NCI-H1092 treated with DMSO at 0.1 percent for 48 hours (cell line): ENCODE measurements around the gene GPX4.

Source experiments
- DNase-seq: peaks from one replicate; lab custom pipeline; 2025; lab: John Stamatoyannopoulos, UW

GPX4 gene, protein sequence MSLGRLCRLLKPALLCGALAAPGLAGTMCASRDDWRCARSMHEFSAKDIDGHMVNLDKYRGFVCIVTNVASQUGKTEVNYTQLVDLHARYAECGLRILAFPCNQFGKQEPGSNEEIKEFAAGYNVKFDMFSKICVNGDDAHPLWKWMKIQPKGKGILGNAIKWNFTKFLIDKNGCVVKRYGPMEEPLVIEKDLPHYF

GRCh38 chr19:1103708-1104310 lies at the start of gene GPX4:
Gene GPX4, plus strand, starts transcription at chr19:1103994. Its CDS starts 50 bp downstream, at chr19:1104044.
- DNase-seq, result peak; percentile 98

DNA sequence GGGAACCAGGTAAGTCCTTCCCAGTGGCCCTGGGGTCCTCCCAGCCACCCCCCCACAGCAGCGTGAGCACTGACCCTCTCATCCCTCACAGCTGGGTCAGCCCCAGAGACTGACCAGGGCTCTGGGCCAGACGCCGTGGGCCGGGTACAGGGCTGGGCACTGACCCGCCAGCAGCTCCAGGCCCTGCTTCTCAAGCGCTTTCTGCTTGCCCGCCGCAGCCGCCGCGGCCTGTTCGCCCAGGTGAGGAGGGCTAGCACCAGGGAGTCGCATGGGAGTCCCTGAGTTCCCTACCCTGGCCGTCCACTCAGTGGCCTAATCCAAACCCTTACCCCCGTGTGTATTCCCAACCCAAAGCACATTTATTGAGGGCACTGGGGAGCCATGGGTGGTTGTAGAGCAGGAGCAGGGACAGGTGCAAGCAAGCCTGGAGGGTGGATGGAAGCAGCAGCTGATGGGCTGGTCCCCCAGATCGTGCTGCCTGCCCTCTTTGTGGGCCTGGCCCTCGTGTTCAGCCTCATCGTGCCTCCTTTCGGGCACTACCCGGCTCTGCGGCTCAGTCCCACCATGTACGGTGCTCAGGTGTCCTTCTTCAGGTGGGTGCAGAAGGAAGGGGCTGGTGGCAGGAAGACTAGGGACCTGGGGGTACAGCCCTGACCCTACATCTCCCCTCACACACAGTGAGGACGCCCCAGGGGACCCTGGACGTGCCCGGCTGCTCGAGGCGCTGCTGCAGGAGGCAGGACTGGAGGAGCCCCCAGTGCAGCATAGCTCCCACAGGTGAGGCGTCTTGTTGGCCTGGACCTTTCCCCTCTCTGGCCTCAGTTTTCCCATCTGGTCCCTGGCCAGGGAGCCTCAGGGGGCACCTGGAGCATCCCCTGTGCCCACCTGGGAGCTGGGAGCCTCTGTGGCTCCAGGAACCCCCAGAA lies 49.4 kb upstream of the GPX4 start:
- DNase-seq, result no peak

DNA sequence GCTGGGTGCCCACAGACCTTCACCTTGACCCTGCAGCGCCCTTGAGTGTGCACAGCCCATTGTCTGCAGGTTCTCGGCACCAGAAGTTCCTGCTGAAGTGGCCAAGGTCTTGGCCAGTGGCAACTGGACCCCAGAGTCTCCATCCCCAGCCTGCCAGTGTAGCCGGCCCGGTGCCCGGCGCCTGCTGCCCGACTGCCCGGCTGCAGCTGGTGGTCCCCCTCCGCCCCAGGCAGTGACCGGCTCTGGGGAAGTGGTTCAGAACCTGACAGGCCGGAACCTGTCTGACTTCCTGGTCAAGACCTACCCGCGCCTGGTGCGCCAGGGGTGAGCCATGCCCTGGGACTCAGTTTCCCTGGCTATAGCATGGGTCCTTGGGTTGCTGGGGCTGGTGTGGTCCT lies 48.8 kb upstream of the GPX4 start:
- no peak for DNase-seq

DNA sequence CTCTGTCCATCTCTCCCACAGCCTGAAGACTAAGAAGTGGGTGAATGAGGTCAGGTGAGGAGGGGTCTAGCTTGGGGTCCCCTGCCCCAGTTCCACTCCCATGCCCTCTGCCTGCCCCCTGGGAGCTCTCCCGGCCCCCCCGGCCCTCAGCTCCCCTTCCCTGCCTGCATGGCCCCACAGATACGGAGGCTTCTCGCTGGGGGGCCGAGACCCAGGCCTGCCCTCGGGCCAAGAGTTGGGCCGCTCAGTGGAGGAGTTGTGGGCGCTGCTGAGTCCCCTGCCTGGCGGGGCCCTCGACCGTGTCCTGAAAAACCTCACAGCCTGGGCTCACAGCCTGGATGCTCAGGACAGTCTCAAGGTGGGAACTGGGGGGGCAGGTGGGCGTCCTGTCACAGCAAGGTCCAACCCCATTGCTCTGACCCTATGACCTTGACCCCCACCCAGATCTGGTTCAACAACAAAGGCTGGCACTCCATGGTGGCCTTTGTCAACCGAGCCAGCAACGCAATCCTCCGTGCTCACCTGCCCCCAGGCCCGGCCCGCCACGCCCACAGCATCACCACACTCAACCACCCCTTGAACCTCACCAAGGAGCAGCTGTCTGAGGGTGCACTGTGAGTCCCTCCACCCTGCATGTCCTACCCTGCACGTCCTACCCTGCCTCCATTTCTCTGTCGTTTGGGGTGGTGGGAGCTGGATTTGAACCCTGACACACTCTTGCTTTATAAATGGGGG lies 47.7 kb upstream of the GPX4 start:
- DNase-seq, result no peak

GRCh38 chr19:1057176-1057855 lies 46.5 kb upstream of the GPX4 start:
- peak; percentile 19 for DNase-seq

DNA sequence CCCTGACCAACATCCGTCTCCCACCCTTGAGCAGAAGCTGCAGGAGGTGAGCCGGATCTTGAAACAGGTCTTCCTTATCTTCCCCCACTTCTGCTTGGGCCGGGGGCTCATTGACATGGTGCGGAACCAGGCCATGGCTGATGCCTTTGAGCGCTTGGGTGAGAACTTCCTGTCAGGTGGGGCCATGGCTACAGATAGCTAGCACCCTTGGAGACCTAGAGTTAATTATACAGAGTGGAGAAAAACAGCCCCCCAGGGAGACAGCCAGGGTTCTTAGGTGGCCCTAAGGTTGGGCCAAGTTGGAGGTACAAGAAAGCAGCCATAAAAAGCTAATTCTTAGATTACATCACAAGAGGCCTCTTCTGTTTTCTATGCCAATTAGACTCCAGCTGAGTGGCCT lies 45.7 kb upstream of the GPX4 start:
- no peak for DNase-seq

DNA sequence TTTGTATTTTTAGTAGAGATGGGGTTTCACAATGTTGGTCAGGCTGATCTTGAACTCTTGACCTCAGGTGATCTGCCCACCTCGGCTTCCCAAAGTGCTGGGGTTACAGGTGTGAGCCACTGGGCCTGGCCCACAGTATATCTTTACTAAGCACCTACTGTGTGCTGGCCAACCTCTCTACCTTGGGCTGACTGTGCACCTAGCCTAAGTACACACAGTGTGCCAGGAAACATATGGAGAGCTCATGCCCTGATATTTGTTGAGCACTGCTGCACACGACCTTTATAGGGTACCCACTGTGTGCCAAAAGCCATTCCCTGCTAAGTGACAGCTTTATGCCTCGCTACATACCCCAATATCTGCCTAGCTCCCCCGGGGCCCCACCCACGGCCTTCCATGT lies 43.1 kb upstream of the GPX4 start:
- DNase-seq, result no peak

DNA sequence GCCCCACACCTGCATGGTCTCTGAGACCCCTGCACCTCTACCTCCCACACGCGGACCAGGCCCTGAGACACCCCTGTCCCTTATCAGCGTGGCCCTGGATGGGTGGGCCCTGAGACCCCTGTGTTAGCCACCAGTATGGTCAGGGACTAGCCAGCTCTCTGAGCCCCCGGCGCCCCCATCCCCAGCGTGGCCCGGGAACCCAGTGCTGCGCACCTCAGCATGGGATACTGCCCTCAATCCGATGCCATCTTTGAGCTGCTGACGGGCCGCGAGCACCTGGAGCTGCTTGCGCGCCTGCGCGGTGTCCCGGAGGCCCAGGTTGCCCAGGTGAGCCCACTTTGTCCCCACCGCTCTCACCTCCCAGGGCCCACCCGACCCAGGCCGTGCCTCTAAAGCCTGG lies 41.8 kb upstream of the GPX4 start:
- DNase-seq, result no peak

DNA sequence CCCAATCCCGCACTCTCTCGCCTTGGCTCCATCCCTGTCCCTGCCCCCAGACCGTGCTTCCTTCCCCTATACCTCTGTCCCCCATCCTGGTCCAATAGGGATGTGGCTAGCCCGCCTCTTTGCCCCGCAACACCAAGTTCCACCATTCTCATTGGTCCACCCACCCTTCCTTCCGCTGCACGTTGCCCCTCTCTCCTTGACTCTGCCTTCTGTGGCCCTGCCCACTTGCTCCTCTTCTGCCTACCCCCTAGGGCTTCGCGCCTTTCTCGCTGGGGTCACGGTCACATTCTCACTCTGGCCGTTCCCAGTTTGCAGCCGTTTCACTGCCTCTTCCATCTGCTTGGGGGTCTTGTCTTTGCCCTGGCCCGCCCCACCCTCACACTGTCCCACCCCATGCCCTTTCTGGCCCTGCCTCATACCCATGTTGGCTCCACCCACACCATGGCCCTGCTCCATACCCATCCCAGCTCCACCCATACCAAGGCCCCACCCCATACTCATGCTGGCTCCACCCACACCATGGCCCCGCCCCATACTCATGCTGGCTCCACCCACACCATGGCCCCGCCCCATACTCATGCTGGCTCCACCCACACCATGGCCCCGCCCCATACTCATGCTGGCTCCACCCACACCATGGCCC lies 41.3 kb upstream of the GPX4 start:
- no peak for DNase-seq

GRCh38 chr19:1063030-1063908 lies 40.5 kb upstream of the GPX4 start:
- no peak for DNase-seq

GRCh38 chr19:1063909-1064660 lies 39.7 kb upstream of the GPX4 start:
- DNase-seq, result no peak

GRCh38 chr19:1064661-1065605 lies 38.9 kb upstream of the GPX4 start:
- DNase-seq, result peak; percentile 16

DNA sequence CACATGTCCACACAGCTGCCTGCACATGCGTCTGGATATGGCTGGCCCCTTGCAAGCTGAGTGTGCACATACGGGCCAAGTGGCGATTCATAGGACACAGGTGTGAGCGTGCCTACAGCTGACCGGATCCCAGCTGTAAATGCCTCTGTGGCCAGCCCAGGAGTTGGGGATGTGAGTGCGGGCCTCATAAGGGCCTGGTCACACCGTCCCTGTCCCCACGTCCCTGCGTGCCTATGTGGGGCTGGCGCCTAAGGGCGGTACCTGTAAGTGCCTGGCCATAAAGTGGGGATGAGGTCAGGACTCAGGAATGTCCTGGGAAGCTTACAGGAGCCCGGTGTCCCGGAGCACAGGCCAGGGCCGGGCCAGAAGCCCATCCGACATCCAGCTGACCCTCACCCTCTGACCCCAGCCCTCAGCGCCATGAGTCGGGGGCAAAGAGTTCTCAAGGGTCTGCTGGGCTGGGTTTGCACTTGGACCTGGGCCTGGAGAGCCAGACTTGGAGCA lies 38.1 kb upstream of the GPX4 start:
- DNase-seq, result no peak

GRCh38 chr19:1066251-1066747 lies 37.5 kb upstream of the GPX4 start:
- DNase-seq, result no peak

- DNase-seq, result no peak
These were observed 37.0 kb upstream of the GPX4 start, which contains the start of gene ARHGAP45 for GRCh38 chr19:1066748-1067340. Gene ARHGAP45, plus strand, starts transcription at chr19:1067167. Its CDS starts 239 bp downstream, at chr19:1067406.

- no peak for DNase-seq
These were observed 36.3 kb upstream of the GPX4 start for GRCh38 chr19:1067341-1067957.
